ENCODE measurements around the gene ASGR1. TPM values are rescaled to one million over a fixed set of nuclear protein-coding genes. Genes with fewer than 3 reads are reported as not detected.
A peak's percentile ranks its signal among the peaks of the same experiment; 100 is the strongest.

The ASGR1 gene
- total and polyA plus RNA-seq, 5 donors = 0.35 to 0.86 (median 0.57) TPM

DNA sequence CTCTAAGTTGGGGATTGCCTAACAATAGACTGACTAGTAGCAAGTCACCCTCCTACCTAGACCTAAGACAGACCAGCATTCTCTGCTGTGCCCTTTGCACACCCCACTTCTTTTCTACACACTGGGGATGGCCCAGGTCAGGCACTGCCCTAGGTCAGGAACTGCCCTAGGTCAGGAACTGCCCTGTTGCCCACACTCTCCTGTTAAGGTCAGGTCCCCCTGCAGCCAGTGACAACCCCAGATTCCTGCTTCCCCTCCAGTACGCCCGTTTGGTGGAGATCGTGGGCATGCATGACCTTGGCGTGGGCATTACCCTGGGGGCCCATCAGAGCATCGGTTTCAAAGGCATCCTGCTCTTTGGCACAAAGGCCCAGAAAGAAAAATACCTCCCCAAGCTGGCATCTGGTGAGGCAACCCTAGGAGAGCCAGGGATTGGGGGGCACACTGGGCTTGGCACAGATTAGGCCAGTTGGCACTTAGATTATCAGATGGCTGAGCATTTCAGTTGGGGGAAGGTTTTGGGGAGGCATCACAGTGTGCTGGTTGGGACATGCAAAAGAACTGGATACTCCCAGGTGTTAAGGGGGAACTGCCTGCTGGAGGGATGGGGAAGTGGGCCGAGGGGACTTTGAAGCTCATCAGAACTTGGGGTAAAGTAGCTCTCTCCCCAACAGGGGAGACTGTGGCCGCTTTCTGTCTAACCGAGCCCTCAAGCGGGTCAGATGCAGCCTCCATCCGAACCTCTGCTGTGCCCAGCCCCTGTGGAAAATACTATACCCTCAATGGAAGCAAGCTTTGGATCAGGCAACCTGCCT, 42.3 kb upstream of the ASGR1 start:
- intact Hi-C loops (cut with DNase I) = no loop called here
- peak in 2 of 3 donors; percentile 8 to 53 for DNase-seq
- Histone ChIP-seq H3K4me1 (ENCODE audit: control insufficient read depth, insufficient read depth, low read length) (peaks cover 2% of the 10 kb centered on the region), H3K4me3 (ENCODE audit: low read length) (no peak overlapping the region), H3K9me3 (ENCODE audit: control insufficient read depth, low read length) (no peaks in the 10 kb centered on the region), H3K27me3 (ENCODE audit: control insufficient read depth, insufficient read depth) (no peaks in the 10 kb centered on the region), H3K27ac (ENCODE audit: low read length) (no peak overlapping the region)
- no peak for ATAC-seq
- 72% methylated on average over 10 of the region's 10 CpGs for WGBS

DNA sequence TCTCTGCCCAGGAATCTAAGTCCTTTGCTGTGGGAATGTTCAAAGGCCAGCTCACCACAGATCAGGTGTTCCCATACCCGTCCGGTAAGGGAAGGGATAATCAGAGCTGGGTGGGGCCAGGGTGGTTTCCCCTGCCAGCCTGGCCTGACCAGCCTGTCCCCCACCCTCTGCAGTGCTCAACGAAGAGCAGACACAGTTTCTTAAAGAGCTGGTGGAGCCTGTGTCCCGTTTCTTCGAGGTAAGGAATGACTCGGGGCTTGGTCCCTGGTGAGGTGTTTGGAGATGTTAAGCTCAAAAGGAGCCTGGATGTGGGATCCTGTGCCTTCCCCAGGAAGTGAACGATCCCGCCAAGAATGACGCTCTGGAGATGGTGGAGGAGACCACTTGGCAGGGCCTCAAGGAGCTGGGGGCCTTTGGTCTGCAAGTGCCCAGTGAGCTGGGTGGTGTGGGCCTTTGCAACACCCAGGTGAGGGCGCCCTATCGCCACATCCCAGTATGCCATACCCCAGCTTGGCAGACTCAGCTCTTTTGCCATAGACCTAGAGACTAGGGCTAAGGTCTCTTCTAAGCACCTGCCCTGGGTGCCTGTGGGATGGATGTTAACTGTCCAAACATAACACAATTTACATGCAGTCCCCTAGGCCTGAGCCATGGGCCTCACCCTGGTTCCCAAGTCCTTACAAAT, 41.6 kb upstream of the ASGR1 start:
- intact Hi-C loops (cut with DNase I) = no loop called here
- no peaks in the 10 kb centered on the region for H3K27me3 ChIP-seq (ENCODE audit: control insufficient read depth, insufficient read depth)
- ATAC-seq = peak; percentile 0 to 12
- H3K9me3 ChIP-seq (ENCODE audit: control insufficient read depth, low read length) = no peaks in the 10 kb centered on the region
- H3K4me3 ChIP-seq (ENCODE audit: low read length) = peak overlapping the region; percentile 78
- H3K27ac ChIP-seq (ENCODE audit: low read length) = peak overlapping the region; percentile 95
- peak; percentile 56 to 76 (median 72) for DNase-seq
- WGBS = 30% methylated on average over 11 of the region's 11 CpGs
- H3K4me1 ChIP-seq (ENCODE audit: control insufficient read depth, insufficient read depth, low read length) = peaks cover 2% of the 10 kb centered on the region

- peak; percentile 87 to 88 for ATAC-seq
- H3K4me3 ChIP-seq (ENCODE audit: low read length) = peak within 1 kb of the TSS; percentile 78
- under 1% methylated on average over 63 of the region's 63 CpGs for WGBS
- H3K4me1 ChIP-seq (ENCODE audit: control insufficient read depth, insufficient read depth, low read length) = peaks cover 2% of the 10 kb centered on the region
- DNase-seq = peak; percentile 97 to 98 (median 97)
- no peaks in the 10 kb centered on the region for H3K9me3 ChIP-seq (ENCODE audit: control insufficient read depth, low read length)
- intact Hi-C loops (cut with DNase I) = no loop called here
- no peaks in the 10 kb centered on the region for H3K27me3 ChIP-seq (ENCODE audit: control insufficient read depth, insufficient read depth)
- peak within 1 kb of the TSS; percentile 95 for H3K27ac ChIP-seq (ENCODE audit: low read length)
These were observed 40.8 kb upstream of the ASGR1 start, which contains the start of the genes ACADVL and DLG4 for GRCh38 chr17:7219812-7220592. TSS of gene ACADVL (plus strand) at chr17:7219938. CDS start at chr17:7219985, 47 bp downstream. TSS of gene DLG4 (minus strand) at chr17:7219836.

- Histone ChIP-seq H3K27ac (ENCODE audit: low read length) (peak overlapping the region; percentile 83), H3K4me3 (ENCODE audit: low read length) (peak overlapping the region; percentile 78), H3K27me3 (ENCODE audit: control insufficient read depth, insufficient read depth) (no peaks in the 10 kb centered on the region), H3K4me1 (ENCODE audit: control insufficient read depth, insufficient read depth, low read length) (peaks cover 2% of the 10 kb centered on the region), H3K9me3 (ENCODE audit: control insufficient read depth, low read length) (no peaks in the 10 kb centered on the region)
- intact Hi-C loops (cut with DNase I) = no loop called here
- peak in 2 of 3 donors; percentile 6 to 13 for DNase-seq
- 18% methylated on average over 12 of the region's 12 CpGs for WGBS
- no peak for ATAC-seq
These were observed 40.1 kb upstream of the ASGR1 start for GRCh38 chr17:7219229-7219811.

DNA sequence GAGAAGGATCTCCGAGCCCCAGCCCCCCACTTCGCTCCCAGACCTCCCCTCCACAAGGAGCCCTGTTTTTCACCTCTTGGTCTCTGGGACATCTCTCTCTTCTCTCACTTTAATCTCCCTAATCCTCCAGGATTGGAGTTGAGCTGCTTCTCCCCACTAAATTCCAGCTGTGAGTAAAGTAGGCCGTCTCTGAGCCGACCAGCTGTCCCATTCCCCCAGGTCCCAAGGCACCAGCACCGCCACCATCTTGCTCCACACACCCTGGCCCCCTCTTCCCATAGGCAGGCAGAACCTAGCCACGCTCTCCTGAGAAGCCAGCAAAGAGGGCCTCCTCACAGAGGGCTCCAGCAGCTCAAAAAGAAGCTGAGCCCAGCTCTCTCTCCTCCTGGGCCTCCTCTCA, 39.6 kb upstream of the ASGR1 start:
- Histone ChIP-seq H3K4me3 (ENCODE audit: low read length) (no peak overlapping the region), H3K4me1 (ENCODE audit: control insufficient read depth, insufficient read depth, low read length) (peaks cover 2% of the 10 kb centered on the region), H3K9me3 (ENCODE audit: control insufficient read depth, low read length) (no peaks in the 10 kb centered on the region), H3K27me3 (ENCODE audit: control insufficient read depth, insufficient read depth) (no peaks in the 10 kb centered on the region), H3K27ac (ENCODE audit: low read length) (no peak overlapping the region)
- intact Hi-C loops (cut with DNase I) = no loop called here
- 64% methylated on average over 6 of the region's 6 CpGs for whole genome bisulfite sequencing
- peak in 2 of 3 donors; percentile 12 to 32 for DNase-seq
- no peak for ATAC-seq

DNA sequence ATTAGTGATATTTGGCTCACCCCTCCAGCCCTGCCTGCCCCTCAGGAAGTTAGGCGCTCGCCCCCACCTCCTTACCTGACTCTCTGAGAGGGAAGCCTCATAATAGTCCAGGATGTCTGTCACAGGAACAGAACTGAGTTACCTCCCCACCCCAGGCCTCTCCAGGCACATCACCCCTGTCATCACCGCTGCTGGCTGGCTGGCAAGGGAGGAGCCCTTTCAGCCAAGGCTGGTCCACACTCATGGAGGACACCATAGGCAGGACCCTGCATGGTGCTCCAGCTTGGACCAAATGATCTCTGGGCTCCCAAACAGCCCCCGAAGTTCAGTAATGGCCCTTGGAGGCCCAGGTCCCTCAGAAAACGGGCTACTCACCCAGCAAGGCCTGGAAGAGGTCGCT, 39.0 kb upstream of the ASGR1 start:
- Histone ChIP-seq H3K27ac (ENCODE audit: low read length) (no peak overlapping the region), H3K27me3 (ENCODE audit: control insufficient read depth, insufficient read depth) (no peaks in the 10 kb centered on the region), H3K9me3 (ENCODE audit: control insufficient read depth, low read length) (no peaks in the 10 kb centered on the region), H3K4me1 (ENCODE audit: control insufficient read depth, insufficient read depth, low read length) (peaks cover 2% of the 10 kb centered on the region), H3K4me3 (ENCODE audit: low read length) (peak overlapping the region; percentile 61)
- intact Hi-C loops (cut with DNase I) = no loop called here
- DNase-seq = peak in 2 of 3 donors; percentile 31 to 59
- 55% methylated on average over 6 of the region's 6 CpGs for WGBS
- ATAC-seq = no peak

DNA sequence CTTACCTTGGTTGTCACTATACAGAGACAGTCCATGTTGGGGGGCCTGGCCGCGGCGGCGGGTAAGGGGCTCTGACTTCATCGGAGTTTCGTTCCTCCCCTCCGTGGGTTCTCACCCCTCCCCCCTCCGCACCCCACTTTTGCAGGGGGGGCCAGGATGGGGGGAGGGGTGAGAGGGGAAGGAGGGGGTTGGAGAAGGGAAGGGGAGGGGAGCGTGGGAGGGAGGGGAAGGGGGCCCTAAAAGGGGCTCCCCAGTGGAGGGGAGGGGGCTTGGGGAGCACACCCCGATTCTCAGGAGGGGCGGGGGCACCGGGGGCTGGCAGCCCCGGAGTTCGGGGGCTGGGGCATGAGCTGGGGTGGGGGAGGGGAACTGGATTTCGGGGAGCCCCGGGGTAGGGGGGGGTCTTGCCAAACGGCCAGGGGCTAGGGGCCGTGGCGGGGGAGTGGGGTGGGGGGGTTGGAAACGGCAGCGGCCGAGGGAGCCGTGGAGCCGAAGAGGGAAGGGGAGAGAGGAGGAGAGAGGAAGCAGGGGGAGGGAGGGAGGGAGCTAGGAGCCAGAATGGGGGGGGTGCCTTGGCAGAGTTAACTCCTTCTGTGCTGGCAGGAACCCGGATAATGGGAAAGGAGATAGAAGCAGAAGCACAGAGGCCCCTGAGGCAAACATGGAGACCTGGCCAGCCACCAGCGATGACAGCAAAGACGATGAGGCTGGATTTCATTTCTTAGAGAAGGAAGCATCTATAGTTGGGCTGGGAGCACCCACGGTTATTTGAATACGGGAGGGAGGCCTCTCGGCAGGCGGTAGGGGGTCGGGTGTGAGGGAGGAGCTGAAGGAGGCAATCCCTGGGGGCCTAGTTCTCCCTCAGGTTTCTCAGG, 38.2 kb upstream of the ASGR1 start:
- DNase-seq (peak; percentile 67 to 83 (median 82)), ATAC-seq (no peak)
- intact Hi-C loops (cut with DNase I) = no loop called here
- under 1% methylated on average over 32 of the region's 32 CpGs for WGBS
- Histone ChIP-seq H3K27me3 (ENCODE audit: control insufficient read depth, insufficient read depth) (no peaks in the 10 kb centered on the region), H3K4me3 (ENCODE audit: low read length) (peak overlapping the region; percentile 61), H3K27ac (ENCODE audit: low read length) (peak overlapping the region; percentile 5), H3K4me1 (ENCODE audit: control insufficient read depth, insufficient read depth, low read length) (peaks cover 2% of the 10 kb centered on the region), H3K9me3 (ENCODE audit: control insufficient read depth, low read length) (no peaks in the 10 kb centered on the region)

- no peak for ATAC-seq
- peak overlapping the region; percentile 61 for H3K4me3 ChIP-seq (ENCODE audit: low read length)
- H3K4me1 ChIP-seq (ENCODE audit: control insufficient read depth, insufficient read depth, low read length) = peaks cover 2% of the 10 kb centered on the region
- intact Hi-C loops (cut with DNase I) = no loop called here
- peak in 1 of 3 donors; percentile 46 for DNase-seq
- H3K27me3 ChIP-seq (ENCODE audit: control insufficient read depth, insufficient read depth) = no peaks in the 10 kb centered on the region
- peak overlapping the region; percentile 17 for H3K27ac ChIP-seq (ENCODE audit: low read length)
- 14% methylated on average over 7 of the region's 7 CpGs for WGBS
- no peaks in the 10 kb centered on the region for H3K9me3 ChIP-seq (ENCODE audit: control insufficient read depth, low read length)
These were observed 37.3 kb upstream of the ASGR1 start for GRCh38 chr17:7216242-7217112.

- Histone ChIP-seq H3K4me1 (ENCODE audit: control insufficient read depth, insufficient read depth, low read length) (peaks cover under 1% of the 10 kb centered on the region), H3K27me3 (ENCODE audit: control insufficient read depth, insufficient read depth) (no peaks in the 10 kb centered on the region), H3K9me3 (ENCODE audit: control insufficient read depth, low read length) (no peaks in the 10 kb centered on the region), H3K4me3 (ENCODE audit: low read length) (no peak overlapping the region), H3K27ac (ENCODE audit: low read length) (peak overlapping the region; percentile 45)
- ATAC-seq (no peak), DNase-seq (peak in 2 of 3 donors; percentile 18 to 59)
- WGBS = 9% methylated on average over 10 of the region's 10 CpGs
- intact Hi-C loops (cut with DNase I) = no loop called here
These were observed 36.5 kb upstream of the ASGR1 start for GRCh38 chr17:7215652-7216180.

Data from right cardiac atrium (tissue), 5 donors.